HepG2 (cell line): ENCODE results near the gene SLC66A3. TPM values are rescaled to one million over a fixed set of nuclear protein-coding genes. Genes with fewer than 3 reads are reported as not detected.

Experiments used
- CCDC6 ChIP-seq: sonication (generic); formaldehyde crosslinking; IDR thresholded peaks from 2 replicates; pipeline ENCODE4 v1.8.1; 2022; ENCODE audit warnings: mild to moderate bottlenecking, missing genetic modification reagents, moderate library complexity
- CENPX ChIP-seq: sonication (generic); formaldehyde crosslinking; IDR thresholded peaks from 2 replicates; pipeline ENCODE4 v1.9.0; 2021; ENCODE audit warnings: mild to moderate bottlenecking, missing genetic modification reagents, moderate library complexity
- ELF4 ChIP-seq: sonication (generic); formaldehyde crosslinking; IDR thresholded peaks from 2 replicates; pipeline ENCODE4 v1.5.0; 2020; ENCODE audit warnings: missing genetic modification reagents, mild to moderate bottlenecking, moderate library complexity, borderline replicate concordance
- JARID2 ChIP-seq: sonication (generic); formaldehyde crosslinking; IDR thresholded peaks from 2 replicates; pipeline ENCODE4 v1.8.1; 2023; ENCODE audit warnings: missing genetic modification reagents, inconsistent platforms; ENCODE audit not compliant: insufficient replicate concordance
- SRSF4 ChIP-seq: fragments of 200-400 bp; formaldehyde crosslinking; IDR thresholded peaks from one replicate; pipeline ENCODE4 v1.6.1; 2018; ENCODE audit warnings: mild to moderate bottlenecking, low read depth, low read length, moderate library complexity; ENCODE audit not compliant: poor library complexity, severe bottlenecking
- TGIF2 ChIP-seq: IDR thresholded peaks from 2 replicates; pipeline ENCODE4 v1.6.1; 2016; ENCODE audit warnings: control low read depth, missing compliant biosample characterization
- ZEB1 ChIP-seq: IDR thresholded peaks from 2 replicates; pipeline ENCODE4 v1.6.1; 2012; ENCODE audit warnings: mild to moderate bottlenecking, low read depth, inconsistent platforms; ENCODE audit not compliant: insufficient replicate concordance
- ZFAT ChIP-seq: sonication (generic); formaldehyde crosslinking; conservative IDR thresholded peaks from 2 replicates; pipeline ENCODE4 v1.8.1; 2023; ENCODE audit warnings: missing genetic modification reagents, inconsistent platforms
- ZNF34 ChIP-seq: sonication (generic); formaldehyde crosslinking; IDR thresholded peaks from 2 replicates; pipeline ENCODE4 v1.4.0; 2020; ENCODE audit warnings: mild to moderate bottlenecking, missing genetic modification reagents, borderline replicate concordance
- ZNF367 ChIP-seq: sonication (generic); formaldehyde crosslinking; IDR thresholded peaks from 2 replicates; pipeline ENCODE4 v1.4.0; 2020; ENCODE audit warnings: missing genetic modification reagents, borderline replicate concordance
- ZNF446 ChIP-seq: sonication (generic); formaldehyde crosslinking; IDR thresholded peaks from 2 replicates; pipeline ENCODE4 v1.5.0; 2020; ENCODE audit warnings: mild to moderate bottlenecking, missing genetic modification reagents
- ZNF878 ChIP-seq: sonication (generic); formaldehyde crosslinking; IDR thresholded peaks from 2 replicates; pipeline ENCODE4 v1.8.1; 2023; ENCODE audit warnings: mild to moderate bottlenecking, missing genetic modification reagents, moderate library complexity
- ZSCAN21 ChIP-seq: sonication (generic); formaldehyde crosslinking; IDR thresholded peaks from 2 replicates; pipeline ENCODE4 v1.8.0; 2022; ENCODE audit warnings: mild to moderate bottlenecking, missing genetic modification reagents, moderate library complexity, borderline replicate concordance
- polyA plus RNA-seq, 8 experiments: library from polyadenylated mRNA; depleted of rRNA in 3 of 8; stranded (reverse) in 7 of 8; unstranded in 1 of 8; fragments of >200 nt; fragmentation: Illumina TruSeq in 4 of 8; extraction: Trizol in 4 of 8; gene quantifications; 2 replicates each; pipeline versions ENCODE4 v1.2.1 to v1.2.3, GENCODE V29; 2011 to 2016; ENCODE audit warnings: low read depth in 4 of 8, missing spikeins in 1 of 8, mixed read lengths in 1 of 8; ENCODE audit not compliant: insufficient read depth in 1 of 8
- total RNA-seq, 5 experiments: library from RNA; depleted of rRNA; stranded (reverse); fragments of >200 nt; fragmentation: Illumina TruSeq; extraction: Trizol; gene quantifications; 2 replicates each; pipeline ENCODE4 v1.2.3, GENCODE V29; 2016; ENCODE audit warnings: low read depth in 1 of 5
- TF ChIP-seq, protein P1 (sequence below), 2 experiments: fragments of 450-650 bp in 1 of 2; sonication (generic) in 1 of 2; formaldehyde crosslinking; IDR thresholded peaks; 2 replicates each; pipeline versions ENCODE4 v1.5.0 to v1.8.0; 2020 to 2022; ENCODE audit warnings: mild to moderate bottlenecking in 1 of 2, missing genetic modification reagents in 1 of 2
- TF ChIP-seq, protein P2 (sequence below): sonication (generic); formaldehyde crosslinking; IDR thresholded peaks from 2 replicates; pipeline ENCODE4 v1.5.0; 2020; ENCODE audit warnings: mild to moderate bottlenecking, missing genetic modification reagents, borderline replicate concordance
- TF ChIP-seq, protein P3 (sequence below): sonication (generic); formaldehyde crosslinking; IDR thresholded peaks from 2 replicates; pipeline ENCODE4 v1.5.1; 2020; ENCODE audit warnings: missing genetic modification reagents, mild to moderate bottlenecking, borderline replicate concordance
- TF ChIP-seq, protein P4 (sequence below): sonication (generic); formaldehyde crosslinking; IDR thresholded peaks from 2 replicates; pipeline ENCODE4 v1.5.0; 2020; ENCODE audit warnings: mild to moderate bottlenecking, missing genetic modification reagents

Gene SLC66A3
- total and polyA plus RNA-seq, 2 of the 13 experiments (the other 11 are each of a cell fraction or from before 2014, with no cell fraction given) = 2.2 to 3.7 TPM

DNA sequence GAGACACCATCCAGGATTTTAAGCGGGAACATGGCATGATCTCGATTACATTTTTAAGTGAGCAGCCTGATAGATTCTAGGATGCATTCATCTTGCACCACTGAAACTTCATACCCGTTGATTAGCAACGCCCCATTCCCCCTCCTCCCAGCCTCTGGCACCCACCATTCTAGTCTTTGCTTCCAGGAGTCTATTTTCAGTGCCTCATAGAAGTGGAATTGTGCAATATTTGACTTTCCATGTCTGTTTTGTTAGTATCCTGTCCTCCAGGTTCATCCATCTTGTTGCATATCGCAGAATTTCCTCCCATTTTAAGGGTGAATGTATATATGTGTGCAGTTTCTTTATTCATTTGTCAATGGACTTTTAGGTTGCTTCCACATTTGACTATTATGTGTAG lies 20.9 kb upstream of the SLC66A3 start (continued):
- TF ChIP-seq ZEB1 = no peak
- no peak for TF ChIP-seq ZNF878 (CRISPR knock-in tag)
- TF ChIP-seq TGIF2 (CRISPR knock-in tag) = peak; percentile 37; the same call in 1 of the 2 replicates
- no peak for TF ChIP-seq ZFAT
- TF ChIP-seq, protein P1, sequence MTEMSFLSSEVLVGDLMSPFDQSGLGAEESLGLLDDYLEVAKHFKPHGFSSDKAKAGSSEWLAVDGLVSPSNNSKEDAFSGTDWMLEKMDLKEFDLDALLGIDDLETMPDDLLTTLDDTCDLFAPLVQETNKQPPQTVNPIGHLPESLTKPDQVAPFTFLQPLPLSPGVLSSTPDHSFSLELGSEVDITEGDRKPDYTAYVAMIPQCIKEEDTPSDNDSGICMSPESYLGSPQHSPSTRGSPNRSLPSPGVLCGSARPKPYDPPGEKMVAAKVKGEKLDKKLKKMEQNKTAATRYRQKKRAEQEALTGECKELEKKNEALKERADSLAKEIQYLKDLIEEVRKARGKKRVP (CRISPR knock-in tag; IDR thresholded peaks at IDR 0.05) = peak in 1 of 2 experiments; percentile 44; a peak in 2 of 4 replicates
- TF ChIP-seq, protein P2, sequence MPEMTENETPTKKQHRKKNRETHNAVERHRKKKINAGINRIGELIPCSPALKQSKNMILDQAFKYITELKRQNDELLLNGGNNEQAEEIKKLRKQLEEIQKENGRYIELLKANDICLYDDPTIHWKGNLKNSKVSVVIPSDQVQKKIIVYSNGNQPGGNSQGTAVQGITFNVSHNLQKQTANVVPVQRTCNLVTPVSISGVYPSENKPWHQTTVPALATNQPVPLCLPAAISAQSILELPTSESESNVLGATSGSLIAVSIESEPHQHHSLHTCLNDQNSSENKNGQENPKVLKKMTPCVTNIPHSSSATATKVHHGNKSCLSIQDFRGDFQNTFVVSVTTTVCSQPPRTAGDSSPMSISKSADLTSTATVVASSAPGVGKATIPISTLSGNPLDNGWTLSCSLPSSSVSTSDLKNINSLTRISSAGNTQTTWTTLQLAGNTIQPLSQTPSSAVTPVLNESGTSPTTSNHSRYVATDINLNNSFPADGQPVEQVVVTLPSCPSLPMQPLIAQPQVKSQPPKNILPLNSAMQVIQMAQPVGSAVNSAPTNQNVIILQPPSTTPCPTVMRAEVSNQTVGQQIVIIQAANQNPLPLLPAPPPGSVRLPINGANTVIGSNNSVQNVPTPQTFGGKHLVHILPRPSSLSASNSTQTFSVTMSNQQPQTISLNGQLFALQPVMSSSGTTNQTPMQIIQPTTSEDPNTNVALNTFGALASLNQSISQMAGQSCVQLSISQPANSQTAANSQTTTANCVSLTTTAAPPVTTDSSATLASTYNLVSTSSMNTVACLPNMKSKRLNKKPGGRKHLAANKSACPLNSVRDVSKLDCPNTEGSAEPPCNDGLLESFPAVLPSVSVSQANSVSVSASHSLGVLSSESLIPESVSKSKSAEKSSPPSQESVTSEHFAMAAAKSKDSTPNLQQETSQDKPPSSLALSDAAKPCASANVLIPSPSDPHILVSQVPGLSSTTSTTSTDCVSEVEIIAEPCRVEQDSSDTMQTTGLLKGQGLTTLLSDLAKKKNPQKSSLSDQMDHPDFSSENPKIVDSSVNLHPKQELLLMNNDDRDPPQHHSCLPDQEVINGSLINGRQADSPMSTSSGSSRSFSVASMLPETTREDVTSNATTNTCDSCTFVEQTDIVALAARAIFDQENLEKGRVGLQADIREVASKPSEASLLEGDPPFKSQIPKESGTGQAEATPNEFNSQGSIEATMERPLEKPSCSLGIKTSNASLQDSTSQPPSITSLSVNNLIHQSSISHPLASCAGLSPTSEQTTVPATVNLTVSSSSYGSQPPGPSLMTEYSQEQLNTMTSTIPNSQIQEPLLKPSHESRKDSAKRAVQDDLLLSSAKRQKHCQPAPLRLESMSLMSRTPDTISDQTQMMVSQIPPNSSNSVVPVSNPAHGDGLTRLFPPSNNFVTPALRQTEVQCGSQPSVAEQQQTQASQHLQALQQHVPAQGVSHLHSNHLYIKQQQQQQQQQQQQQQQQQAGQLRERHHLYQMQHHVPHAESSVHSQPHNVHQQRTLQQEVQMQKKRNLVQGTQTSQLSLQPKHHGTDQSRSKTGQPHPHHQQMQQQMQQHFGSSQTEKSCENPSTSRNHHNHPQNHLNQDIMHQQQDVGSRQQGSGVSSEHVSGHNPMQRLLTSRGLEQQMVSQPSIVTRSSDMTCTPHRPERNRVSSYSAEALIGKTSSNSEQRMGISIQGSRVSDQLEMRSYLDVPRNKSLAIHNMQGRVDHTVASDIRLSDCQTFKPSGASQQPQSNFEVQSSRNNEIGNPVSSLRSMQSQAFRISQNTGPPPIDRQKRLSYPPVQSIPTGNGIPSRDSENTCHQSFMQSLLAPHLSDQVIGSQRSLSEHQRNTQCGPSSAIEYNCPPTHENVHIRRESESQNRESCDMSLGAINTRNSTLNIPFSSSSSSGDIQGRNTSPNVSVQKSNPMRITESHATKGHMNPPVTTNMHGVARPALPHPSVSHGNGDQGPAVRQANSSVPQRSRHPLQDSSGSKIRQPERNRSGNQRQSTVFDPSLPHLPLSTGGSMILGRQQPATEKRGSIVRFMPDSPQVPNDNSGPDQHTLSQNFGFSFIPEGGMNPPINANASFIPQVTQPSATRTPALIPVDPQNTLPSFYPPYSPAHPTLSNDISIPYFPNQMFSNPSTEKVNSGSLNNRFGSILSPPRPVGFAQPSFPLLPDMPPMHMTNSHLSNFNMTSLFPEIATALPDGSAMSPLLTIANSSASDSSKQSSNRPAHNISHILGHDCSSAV = no peak
- TF ChIP-seq CENPX (CRISPR knock-in tag) = no peak
- TF ChIP-seq ZNF367 (CRISPR knock-in tag) = no peak
- TF ChIP-seq, protein P3, sequence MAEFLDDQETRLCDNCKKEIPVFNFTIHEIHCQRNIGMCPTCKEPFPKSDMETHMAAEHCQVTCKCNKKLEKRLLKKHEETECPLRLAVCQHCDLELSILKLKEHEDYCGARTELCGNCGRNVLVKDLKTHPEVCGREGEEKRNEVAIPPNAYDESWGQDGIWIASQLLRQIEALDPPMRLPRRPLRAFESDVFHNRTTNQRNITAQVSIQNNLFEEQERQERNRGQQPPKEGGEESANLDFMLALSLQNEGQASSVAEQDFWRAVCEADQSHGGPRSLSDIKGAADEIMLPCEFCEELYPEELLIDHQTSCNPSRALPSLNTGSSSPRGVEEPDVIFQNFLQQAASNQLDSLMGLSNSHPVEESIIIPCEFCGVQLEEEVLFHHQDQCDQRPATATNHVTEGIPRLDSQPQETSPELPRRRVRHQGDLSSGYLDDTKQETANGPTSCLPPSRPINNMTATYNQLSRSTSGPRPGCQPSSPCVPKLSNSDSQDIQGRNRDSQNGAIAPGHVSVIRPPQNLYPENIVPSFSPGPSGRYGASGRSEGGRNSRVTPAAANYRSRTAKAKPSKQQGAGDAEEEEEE (CRISPR knock-in tag) = no peak
- no peak for TF ChIP-seq JARID2
- TF ChIP-seq SRSF4 = no peak
- TF ChIP-seq CCDC6 = no peak
- no peak for TF ChIP-seq ZSCAN21 (CRISPR knock-in tag)
- no peak for TF ChIP-seq ZNF446 (CRISPR knock-in tag)
- TF ChIP-seq, protein P4, sequence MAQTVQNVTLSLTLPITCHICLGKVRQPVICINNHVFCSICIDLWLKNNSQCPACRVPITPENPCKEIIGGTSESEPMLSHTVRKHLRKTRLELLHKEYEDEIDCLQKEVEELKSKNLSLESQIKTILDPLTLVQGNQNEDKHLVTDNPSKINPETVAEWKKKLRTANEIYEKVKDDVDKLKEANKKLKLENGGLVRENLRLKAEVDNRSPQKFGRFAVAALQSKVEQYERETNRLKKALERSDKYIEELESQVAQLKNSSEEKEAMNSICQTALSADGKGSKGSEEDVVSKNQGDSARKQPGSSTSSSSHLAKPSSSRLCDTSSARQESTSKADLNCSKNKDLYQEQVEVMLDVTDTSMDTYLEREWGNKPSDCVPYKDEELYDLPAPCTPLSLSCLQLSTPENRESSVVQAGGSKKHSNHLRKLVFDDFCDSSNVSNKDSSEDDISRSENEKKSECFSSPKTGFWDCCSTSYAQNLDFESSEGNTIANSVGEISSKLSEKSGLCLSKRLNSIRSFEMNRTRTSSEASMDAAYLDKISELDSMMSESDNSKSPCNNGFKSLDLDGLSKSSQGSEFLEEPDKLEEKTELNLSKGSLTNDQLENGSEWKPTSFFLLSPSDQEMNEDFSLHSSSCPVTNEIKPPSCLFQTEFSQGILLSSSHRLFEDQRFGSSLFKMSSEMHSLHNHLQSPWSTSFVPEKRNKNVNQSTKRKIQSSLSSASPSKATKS (CRISPR knock-in tag) = no peak
- no peak for TF ChIP-seq ELF4 (CRISPR knock-in tag)
- TF ChIP-seq ZNF34 (CRISPR knock-in tag) = no peak
